ENCODE data around the gene PCDHB11. TPM values are rescaled to one million over a fixed set of nuclear protein-coding genes. Genes with fewer than 3 reads are reported as not detected.
"Not testable (repeated sequence)": the region's sequence is repeated elsewhere in the genome, so short reads cannot be mapped to it uniquely, and the experiment has no call there.

Gene PCDHB11
- total and polyA plus RNA-seq, 9 of the 15 experiments (the other 6 are each of a cell fraction or from before 2014, with no cell fraction given), result not detected

DNA sequence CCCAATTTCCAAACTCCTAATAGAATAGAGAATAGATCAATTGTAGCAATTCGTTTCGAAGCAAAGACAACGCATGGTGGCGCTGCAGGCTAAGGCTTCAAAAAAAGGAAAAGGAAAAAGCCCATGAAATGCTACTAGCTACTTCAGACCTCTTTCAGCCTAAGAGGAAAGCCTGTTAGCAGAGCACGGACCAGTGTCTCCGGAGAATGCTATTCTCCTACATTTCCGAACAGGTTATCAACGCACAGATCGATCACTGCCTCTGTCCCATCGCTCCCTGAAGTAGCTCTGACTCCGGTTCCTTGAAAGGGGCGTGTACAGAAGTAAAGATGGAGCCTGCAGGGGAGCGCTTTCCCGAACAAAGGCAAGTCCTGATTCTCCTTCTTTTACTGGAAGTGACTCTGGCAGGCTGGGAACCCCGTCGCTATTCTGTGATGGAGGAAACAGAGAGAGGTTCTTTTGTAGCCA, 45.9 kb downstream of the PCDHB11 start, which contains the start of gene PCDHB15 (continued):
- TF ChIP-seq, protein P1, sequence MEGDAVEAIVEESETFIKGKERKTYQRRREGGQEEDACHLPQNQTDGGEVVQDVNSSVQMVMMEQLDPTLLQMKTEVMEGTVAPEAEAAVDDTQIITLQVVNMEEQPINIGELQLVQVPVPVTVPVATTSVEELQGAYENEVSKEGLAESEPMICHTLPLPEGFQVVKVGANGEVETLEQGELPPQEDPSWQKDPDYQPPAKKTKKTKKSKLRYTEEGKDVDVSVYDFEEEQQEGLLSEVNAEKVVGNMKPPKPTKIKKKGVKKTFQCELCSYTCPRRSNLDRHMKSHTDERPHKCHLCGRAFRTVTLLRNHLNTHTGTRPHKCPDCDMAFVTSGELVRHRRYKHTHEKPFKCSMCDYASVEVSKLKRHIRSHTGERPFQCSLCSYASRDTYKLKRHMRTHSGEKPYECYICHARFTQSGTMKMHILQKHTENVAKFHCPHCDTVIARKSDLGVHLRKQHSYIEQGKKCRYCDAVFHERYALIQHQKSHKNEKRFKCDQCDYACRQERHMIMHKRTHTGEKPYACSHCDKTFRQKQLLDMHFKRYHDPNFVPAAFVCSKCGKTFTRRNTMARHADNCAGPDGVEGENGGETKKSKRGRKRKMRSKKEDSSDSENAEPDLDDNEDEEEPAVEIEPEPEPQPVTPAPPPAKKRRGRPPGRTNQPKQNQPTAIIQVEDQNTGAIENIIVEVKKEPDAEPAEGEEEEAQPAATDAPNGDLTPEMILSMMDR (IDR thresholded peaks at IDR 0.05 in 2 of 3, conservative IDR thresholded peaks at IDR 0.05 in 1 of 3; ENCODE audit: insufficient read depth in 2 of 3, low read depth in 1 of 3, low read length in 3 of 3), result peak; percentile 38 to 67 (median 63); a peak in 5 of 6 replicates
- TF ChIP-seq SMC3 (conservative IDR thresholded peaks at IDR 0.05; ENCODE audit: insufficient read depth, low read depth, low read length), result 0 out of 2 replicates have a peak, but pooled peaks have one; percentile 12

DNA sequence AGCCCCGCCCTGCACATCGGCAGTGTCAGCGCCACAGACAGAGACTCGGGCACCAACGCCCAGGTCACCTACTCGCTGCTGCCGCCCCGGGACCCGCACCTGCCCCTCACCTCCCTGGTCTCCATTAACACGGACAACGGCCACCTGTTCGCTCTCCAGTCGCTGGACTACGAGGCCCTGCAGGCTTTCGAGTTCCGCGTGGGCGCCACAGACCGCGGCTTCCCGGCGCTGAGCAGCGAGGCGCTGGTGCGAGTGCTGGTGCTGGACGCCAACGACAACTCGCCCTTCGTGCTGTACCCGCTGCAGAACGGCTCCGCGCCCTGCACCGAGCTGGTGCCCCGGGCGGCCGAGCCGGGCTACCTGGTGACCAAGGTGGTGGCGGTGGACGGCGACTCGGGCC, 47.5 kb downstream of the PCDHB11 start:
- BruUV-seq (replicated peaks); CTCF ChIA-PET (ENCODE audit: low intra/inter-chr PET ratio); H3K9me3 ChIP-seq (replicated peaks; ENCODE audit: control insufficient read depth, insufficient read depth, low read depth, low read length); H3K27ac ChIP-seq (ENCODE audit: extremely low read depth, low read depth, low read length); intact Hi-C loops (cut with micrococcal nuclease); FAIRE-seq; H3K4me2 ChIP-seq (ENCODE audit: insufficient read depth, low read length); H3K36me3 ChIP-seq (ENCODE audit: control insufficient read depth, insufficient read depth, low read length); ATAC-seq; H2AFZ ChIP-seq (ENCODE audit: low read depth, low read length); H4K20me1 ChIP-seq (replicated peaks; ENCODE audit: control insufficient read depth, insufficient read depth, low read length); H3K9ac ChIP-seq (ENCODE audit: insufficient read depth in 1 of 2, low read depth in 2 of 2, low read length in 2 of 2); POLR2A ChIA-PET; in situ Hi-C loops (cut with MboI); H3K27me3 ChIP-seq (ENCODE audit: control insufficient read depth in 2 of 2, insufficient read depth in 2 of 2, low read length in 2 of 2); H3K79me2 ChIP-seq (ENCODE audit: control insufficient read depth, insufficient read depth, low read length); H3K4me1 ChIP-seq (replicated peaks in 1 of 2; ENCODE audit: control insufficient read depth in 2 of 2, insufficient read depth in 2 of 2, low read length in 2 of 2); DNase-seq (ENCODE audit: extremely low read depth in 1 of 4, low spot score in 3 of 4); H3K4me3 ChIP-seq; H3K9me1 ChIP-seq (ENCODE audit: control insufficient read depth, insufficient read depth, low read length): not testable (repeated sequence)
- whole genome bisulfite sequencing (ENCODE audit: insufficient coverage, low coverage, missing lambda C conversion rate), result 29% methylated on average over 12 of the region's 42 CpGs

DNA sequence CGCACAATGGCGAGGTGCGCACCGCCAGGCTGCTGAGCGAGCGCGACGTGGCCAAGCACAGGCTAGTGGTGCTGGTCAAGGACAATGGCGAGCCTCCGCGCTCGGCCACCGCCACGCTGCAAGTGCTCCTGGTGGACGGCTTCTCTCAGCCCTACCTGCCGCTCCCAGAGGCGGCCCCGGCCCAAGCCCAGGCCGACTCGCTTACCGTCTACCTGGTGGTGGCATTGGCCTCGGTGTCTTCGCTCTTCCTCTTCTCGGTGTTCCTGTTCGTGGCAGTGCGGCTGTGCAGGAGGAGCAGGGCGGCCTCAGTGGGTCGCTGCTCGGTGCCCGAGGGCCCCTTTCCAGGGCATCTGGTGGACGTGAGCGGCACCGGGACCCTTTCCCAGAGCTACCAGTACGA, 48.0 kb downstream of the PCDHB11 start:
- H3K4me1 ChIP-seq (replicated peaks in 1 of 2; ENCODE audit: control insufficient read depth in 2 of 2, insufficient read depth in 2 of 2, low read length in 2 of 2); ATAC-seq; H3K27me3 ChIP-seq (ENCODE audit: control insufficient read depth in 2 of 2, insufficient read depth in 2 of 2, low read length in 2 of 2); H3K36me3 ChIP-seq (ENCODE audit: control insufficient read depth, insufficient read depth, low read length); CTCF ChIA-PET (ENCODE audit: low intra/inter-chr PET ratio); intact Hi-C loops (cut with micrococcal nuclease); H3K27ac ChIP-seq (ENCODE audit: extremely low read depth, low read depth, low read length); H4K20me1 ChIP-seq (replicated peaks; ENCODE audit: control insufficient read depth, insufficient read depth, low read length); H3K4me3 ChIP-seq; BruUV-seq (replicated peaks); H3K79me2 ChIP-seq (ENCODE audit: control insufficient read depth, insufficient read depth, low read length); H3K9me3 ChIP-seq (replicated peaks; ENCODE audit: control insufficient read depth, insufficient read depth, low read depth, low read length); H3K4me2 ChIP-seq (ENCODE audit: insufficient read depth, low read length); H3K9me1 ChIP-seq (ENCODE audit: control insufficient read depth, insufficient read depth, low read length); in situ Hi-C loops (cut with MboI); DNase-seq (ENCODE audit: extremely low read depth in 1 of 4, low spot score in 3 of 4); POLR2A ChIA-PET; H3K9ac ChIP-seq (ENCODE audit: insufficient read depth in 1 of 2, low read depth in 2 of 2, low read length in 2 of 2); FAIRE-seq; H2AFZ ChIP-seq (ENCODE audit: low read depth, low read length): not testable (repeated sequence)
- 3% methylated on average over 20 of the region's 34 CpGs for WGBS (ENCODE audit: insufficient coverage, low coverage, missing lambda C conversion rate)
